ENCODE data around the gene WDR41.
"Not testable (repeated sequence)": the region's sequence is repeated elsewhere in the genome, so short reads cannot be mapped to it uniquely, and the experiment has no call there.

WDR41 gene

DNA sequence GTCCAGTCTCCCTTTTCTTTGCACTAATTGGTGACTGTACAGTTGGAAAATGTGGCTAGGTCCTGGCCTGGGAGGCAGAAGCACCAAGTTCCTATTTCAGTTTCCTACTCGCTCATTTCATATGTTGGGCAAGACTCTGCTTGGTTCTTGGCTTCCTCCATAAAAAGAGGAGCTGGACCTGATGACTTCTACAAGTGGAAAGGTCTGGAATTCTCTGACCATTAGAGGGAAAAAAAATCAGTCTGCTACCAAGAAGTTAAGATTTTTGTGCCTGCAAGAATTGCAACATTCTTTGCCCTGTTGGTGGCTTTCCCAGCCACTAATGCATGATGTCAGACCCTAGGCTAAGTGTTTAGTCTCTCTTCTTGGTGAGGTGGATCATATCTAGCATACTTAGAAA is 91.5 kb downstream of the WDR41 start:
- no peak for DNase-seq

DNA sequence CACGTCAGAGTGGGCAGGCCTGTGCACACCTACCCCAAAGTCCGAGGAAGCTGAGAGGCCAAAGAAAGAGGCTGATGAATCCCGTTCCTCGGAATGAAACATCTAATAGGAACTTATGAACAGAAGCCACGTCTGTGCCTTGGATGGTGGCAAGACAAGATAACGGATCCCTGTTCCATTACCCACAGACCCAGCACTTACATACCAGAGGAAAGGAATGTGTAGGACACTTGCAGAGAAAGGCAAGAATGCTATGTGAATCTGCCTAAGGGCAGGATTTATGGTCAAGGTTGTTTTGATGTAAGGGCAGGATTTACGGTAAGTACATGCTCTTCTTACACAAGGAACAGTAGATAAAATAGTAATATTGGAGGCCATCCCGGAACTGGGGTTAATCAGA is 93.2 kb downstream of the WDR41 start:
- DNase-seq, result no peak

- no peak for DNase-seq
Measured at GRCh38 chr5:77398458-77398857, 93.7 kb downstream of the WDR41 start.

DNA sequence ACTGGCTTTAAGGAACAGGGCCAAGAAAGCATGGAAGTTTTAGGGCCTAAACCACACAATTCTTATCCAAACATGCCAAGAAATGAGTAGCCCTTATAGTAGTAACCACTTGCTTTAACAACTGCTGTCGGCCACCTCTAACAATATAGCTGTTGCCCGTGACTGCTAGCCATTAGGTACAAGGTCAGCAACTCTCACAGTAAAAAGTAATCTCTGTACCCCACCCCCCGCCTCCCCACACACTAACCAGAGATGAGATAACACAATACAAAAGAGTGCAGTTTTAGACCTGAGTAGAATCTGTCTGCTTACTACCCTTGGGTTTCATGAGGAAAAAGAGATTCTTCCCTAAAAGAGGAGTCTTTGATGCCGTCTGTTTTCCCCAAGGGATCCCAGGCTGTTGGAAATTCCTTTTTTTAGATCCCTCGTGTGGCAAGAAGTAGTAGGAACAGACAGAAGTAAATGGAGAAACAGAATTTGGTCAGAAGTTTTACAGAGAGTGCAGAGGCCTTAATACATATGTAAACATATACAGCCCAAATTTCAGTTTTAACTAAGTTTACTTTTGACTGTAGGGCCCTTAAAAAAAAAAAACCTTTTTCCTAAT is 94.3 kb downstream of the WDR41 start:
- no peak for DNase-seq

DNA sequence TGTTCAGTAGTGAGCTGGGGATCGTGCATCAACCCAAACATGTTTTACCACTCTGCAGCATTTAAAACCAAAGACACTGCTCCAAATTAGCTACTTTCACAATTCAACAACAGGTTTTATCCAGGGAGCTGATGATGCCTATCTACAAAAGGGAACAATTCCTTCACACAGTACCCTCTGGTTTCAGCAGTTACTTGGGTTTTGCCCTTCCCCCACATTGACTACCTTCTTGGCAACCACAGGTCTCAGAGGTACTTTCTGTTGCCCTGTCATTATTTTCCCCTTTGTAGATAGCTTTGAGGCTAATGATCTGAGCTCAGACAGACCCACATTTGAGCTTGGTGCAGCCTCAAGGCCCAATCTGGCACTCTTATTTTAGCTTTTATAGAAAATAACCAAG is 96.1 kb downstream of the WDR41 start:
- DNase-seq, result no peak

GRCh38 chr5:77394064-77394715 is 97.9 kb downstream of the WDR41 start:
- DNase-seq, result no peak

GRCh38 chr5:77391240-77391765 is 100.8 kb downstream of the WDR41 start:
- DNase-seq, result no peak

DNA sequence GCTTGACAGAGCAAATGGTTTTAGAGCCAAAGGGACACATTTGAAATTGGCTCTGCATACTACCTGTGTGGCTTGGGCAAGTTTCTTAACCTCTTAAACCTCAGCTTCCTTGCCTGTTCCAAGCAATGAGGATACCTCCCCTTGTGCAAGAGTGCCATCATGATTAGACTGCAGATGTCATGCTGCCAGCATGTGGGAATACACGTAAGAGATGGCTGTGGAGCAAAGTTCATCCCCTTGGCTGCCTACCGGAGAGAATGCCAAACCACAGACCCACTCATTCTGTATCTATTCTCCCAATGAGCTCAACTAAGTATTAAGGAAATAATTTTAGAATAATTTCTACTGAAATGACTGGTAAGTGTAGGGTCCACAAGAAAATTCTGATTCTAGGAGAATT is 101.3 kb downstream of the WDR41 start:
- DNase-seq, result no peak

DNA sequence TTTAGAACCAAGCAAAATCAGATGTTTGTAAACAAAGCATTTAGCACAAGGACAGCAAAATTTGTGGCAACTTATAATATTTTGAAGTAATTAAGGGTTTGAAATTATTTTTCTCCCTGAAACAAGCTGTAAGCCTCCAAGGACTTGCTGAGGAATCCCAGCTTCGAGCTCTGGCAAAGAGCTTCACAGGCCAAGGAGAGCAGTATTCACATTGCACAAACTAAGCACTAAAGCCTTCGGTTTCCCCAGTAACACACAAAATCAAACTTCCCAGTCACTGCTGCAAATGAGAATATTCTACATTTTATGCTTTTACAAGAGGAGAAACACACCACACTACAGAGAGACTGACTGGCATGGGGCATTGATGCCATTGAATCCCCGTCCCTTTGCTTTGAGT is 101.9 kb downstream of the WDR41 start:
- no peak for DNase-seq

- DNase-seq, result no peak
Measured at GRCh38 chr5:77389746-77390145, 102.4 kb downstream of the WDR41 start.

GRCh38 chr5:77386340-77386739 is 105.8 kb downstream of the WDR41 start:
- not testable (repeated sequence) for DNase-seq

DNA sequence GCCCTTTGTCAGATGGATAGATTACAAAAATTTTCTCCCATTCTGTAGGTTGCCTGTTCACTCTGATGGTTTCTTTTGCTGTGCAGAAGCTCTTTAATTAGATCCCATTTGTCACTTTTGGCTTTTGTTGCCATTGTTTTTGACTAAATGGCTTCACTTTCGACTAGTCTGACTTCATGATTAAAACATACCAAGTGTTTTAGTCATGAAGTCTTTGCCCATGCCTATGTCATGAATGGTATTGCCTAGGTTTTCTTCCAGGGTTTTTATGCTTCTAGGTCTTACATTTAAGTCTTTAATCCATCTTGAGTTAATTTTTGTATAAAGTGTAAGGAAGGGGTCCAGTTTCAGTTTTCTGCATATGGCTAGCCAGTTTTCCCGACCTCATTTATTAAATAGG is 108.8 kb downstream of the WDR41 start:
- DNase-seq, result not testable (repeated sequence)

Measured in NCI-H1092 treated with DMSO at 0.1 percent for 48 hours (cell line).